ENCODE measurements around the gene PPP1R37. TPM values are rescaled to one million over a fixed set of nuclear protein-coding genes. Genes with fewer than 3 reads are reported as not detected.

PPP1R37 gene
- total RNA-seq, 4 donors from 2014 or later, result 17.2 to 32.4 (median 17.8) TPM

DNA sequence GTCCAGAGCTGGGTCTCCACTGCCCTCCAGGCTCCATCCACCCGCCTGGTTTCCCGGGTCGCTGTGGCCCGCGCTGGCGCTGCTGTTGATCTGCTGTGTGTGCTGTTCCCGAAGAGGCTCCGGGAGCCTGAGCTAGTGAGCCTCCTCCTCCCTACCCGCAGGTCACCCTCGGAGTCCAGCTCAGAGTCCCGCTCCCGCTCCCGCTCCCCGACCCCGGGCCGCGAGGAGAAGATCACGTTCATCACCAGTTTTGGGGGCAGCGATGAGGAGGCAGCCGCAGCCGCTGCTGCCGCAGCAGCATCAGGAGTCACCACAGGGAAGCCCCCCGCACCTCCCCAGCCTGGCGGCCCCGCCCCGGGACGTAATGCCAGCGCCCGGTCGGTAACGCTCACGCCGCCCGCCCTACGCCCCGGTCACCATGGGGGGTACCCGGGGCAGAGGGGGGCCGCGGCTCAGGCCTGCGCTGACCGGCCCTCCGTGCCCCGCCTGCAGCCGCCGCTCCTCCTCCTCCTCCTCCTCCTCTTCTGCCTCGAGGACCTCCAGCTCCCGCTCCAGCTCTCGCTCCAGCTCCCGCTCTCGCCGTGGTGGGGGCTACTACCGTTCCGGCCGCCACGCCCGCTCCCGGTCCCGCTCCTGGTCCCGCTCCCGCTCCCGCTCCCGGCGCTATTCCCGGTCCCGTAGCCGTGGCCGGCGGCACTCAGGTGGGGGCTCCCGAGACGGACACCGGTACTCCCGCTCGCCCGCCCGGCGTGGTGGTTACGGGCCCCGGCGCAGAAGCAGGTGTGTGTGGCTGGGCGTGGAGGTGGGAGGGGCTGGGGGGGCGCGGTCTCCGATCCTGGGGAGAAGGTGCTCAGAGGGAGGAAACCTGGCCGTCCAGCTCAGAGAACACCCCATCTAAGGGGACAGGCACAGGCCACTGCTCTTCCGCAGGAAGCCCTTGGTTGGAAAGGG lies 28.9 kb upstream of the PPP1R37 start:
- TF ChIP-seq, protein P1, sequence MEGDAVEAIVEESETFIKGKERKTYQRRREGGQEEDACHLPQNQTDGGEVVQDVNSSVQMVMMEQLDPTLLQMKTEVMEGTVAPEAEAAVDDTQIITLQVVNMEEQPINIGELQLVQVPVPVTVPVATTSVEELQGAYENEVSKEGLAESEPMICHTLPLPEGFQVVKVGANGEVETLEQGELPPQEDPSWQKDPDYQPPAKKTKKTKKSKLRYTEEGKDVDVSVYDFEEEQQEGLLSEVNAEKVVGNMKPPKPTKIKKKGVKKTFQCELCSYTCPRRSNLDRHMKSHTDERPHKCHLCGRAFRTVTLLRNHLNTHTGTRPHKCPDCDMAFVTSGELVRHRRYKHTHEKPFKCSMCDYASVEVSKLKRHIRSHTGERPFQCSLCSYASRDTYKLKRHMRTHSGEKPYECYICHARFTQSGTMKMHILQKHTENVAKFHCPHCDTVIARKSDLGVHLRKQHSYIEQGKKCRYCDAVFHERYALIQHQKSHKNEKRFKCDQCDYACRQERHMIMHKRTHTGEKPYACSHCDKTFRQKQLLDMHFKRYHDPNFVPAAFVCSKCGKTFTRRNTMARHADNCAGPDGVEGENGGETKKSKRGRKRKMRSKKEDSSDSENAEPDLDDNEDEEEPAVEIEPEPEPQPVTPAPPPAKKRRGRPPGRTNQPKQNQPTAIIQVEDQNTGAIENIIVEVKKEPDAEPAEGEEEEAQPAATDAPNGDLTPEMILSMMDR (IDR thresholded peaks at IDR 0.05; ENCODE audit: low read depth), result no peak

DNA sequence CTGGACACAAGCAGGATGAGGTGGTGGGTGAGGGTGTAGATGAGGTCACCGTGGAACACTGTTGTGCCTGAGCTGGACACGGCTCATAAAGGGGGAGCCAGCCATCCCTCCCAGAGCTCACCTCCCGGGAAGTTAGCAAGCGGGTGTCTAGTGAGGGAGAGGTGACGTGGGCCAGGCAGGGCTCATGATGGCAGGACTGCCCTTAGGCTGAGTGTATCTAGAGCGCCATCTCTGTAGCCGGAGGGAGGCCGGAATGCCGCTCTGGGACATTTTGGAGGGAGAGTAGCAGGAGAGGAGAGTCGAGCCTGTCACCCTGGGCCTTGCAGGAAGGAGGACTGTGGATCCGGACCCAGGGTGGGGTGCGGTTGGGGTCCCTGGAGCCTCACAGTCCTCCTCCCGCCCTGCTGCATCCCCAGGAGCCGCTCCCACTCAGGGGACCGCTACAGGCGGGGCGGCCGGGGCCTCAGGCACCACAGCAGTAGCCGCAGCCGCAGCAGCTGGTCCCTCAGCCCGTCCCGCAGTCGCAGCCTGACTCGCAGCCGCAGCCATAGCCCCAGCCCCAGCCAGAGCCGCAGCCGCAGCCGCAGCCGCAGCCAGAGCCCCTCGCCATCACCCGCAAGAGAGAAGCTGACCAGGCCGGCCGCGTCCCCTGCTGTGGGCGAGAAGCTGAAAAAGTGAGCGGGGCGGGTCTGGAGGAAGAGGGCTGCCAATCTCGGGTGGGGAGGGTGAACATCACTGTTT lies 25.9 kb upstream of the PPP1R37 start:
- TF ChIP-seq, protein P1 (IDR thresholded peaks at IDR 0.05; ENCODE audit: low read depth), result no peak

DNA sequence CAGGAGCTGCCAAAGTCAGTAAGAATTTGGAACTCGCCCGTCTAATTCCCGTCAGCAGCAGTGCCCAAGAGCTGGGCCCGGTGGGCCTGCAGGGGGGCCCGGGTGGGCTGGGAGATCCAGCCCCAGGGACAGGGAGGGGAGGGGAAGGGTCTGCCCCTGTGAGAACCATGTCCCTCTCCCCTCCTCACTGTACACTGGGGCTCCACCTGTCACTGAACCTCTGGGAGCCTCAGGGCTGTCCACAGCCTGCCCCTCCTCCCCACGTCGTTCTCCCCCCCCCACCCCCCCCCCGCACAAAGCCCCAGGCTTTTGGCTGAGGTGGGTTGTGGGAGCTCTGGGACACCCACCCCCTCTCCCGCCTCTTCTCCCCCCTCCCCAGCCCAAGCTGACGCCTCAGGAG lies 24.9 kb upstream of the PPP1R37 start:
- TF ChIP-seq, protein P1 (IDR thresholded peaks at IDR 0.05; ENCODE audit: low read depth), result no peak

DNA sequence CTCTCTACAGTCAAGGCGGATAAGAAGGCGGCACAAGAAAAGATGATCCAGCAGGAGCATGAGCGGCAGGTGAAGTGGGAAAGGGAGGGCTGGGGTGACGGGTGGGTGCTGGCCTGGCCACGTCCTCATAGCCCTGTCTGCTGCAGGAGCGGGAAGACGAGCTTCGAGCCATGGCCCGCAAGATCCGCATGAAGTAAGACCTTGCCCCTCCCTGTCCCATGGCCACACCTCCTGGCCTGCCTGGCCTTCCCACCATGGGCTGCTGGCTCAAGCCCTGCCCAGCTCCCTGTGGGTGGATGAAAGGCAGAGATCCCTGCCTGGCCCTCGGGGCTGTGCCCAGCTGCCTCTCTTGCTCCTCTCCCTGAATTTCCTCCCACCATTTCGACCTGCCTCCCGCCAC lies 23.9 kb upstream of the PPP1R37 start:
- TF ChIP-seq, protein P1 (IDR thresholded peaks at IDR 0.05; ENCODE audit: low read depth), result no peak

DNA sequence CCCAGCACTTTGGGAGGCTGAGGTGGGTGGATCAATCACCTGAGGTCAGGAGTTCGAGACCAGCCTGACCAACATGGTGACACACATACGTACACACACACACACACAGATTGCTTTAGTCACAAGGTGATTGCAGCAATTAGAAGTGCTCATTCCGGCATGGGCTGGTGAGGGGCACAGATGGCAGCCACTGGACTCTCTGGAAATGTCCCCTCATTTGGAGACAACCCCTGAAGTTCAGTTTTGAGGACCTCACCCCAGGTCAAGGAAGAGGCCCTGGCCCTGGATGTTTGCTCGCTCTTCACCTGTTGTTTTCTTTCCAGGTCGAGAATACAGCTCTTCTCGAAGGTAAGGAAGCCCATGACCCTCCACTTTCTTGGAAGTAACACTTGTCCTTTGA lies 22.8 kb upstream of the PPP1R37 start:
- TF ChIP-seq, protein P1 (IDR thresholded peaks at IDR 0.05; ENCODE audit: low read depth), result no peak

DNA sequence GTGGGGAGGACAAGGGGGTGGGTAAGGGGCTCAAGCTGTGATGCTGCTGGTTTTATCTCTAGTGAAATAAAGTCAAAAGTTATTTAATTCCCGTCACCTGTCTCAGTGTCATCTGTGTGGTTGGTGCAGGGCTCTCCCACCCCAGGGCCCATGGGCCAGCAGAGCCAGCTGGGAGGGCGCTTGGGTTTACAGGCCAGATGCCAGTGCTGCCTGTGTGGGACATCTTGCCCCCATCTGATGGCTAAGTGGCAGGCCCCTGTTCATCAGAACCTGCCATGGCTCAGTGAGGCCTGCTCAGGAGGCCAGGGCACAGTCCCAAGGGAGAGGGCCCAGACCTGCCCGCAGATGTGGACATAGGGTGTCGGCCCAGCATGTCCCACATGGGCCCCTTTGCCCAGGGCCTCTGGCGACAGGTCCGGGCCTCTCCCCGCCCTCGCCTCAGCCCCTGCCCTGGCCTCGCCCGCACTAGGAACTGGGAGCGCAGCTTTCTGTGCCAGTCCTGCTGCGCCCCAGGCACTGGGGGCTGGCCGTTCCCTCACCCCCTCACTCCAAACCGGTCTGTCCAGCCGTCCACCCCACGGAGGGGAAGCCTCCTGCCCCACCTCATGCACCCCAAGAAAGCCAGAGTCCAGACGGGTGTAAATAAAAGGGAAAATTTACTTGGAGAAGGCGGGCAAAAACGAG lies 22.0 kb upstream of the PPP1R37 start:
- TF ChIP-seq, protein P1 (IDR thresholded peaks at IDR 0.05; ENCODE audit: low read depth), result no peak

Measured in subcutaneous adipose tissue (tissue), 4 donors.